ENCODE data around the gene IMMP2L.

DNA sequence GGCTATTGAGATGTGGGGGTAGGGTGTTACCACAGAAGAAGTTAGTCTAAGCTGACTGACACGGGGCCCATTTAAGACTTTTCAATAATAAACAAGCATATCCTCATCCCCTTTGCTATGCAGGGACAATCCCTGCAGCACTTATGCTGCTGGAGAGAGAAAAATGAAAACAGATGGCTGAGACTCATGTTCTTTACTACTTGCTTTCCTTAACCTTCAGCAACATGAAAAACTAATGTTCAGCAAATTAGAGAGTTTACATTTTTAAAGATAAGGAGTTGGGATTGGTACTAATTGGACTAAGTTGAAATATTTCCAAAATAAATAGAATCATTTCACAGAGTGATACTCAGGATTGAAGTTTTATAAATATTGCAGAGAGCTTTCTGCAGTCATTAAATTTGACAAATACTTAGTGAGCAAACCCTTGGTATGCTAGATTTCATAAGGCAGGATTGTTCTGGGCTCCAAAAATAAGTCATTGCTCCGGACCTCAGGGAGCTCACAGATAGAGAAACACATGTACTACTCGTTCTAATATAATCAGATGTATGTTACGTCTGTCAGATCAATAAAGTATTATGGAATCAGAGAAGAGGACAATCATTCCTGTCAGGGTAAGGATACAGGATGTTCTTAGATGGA is 618.5 kb downstream of the IMMP2L start:
- TF ChIP-seq, protein P1, sequence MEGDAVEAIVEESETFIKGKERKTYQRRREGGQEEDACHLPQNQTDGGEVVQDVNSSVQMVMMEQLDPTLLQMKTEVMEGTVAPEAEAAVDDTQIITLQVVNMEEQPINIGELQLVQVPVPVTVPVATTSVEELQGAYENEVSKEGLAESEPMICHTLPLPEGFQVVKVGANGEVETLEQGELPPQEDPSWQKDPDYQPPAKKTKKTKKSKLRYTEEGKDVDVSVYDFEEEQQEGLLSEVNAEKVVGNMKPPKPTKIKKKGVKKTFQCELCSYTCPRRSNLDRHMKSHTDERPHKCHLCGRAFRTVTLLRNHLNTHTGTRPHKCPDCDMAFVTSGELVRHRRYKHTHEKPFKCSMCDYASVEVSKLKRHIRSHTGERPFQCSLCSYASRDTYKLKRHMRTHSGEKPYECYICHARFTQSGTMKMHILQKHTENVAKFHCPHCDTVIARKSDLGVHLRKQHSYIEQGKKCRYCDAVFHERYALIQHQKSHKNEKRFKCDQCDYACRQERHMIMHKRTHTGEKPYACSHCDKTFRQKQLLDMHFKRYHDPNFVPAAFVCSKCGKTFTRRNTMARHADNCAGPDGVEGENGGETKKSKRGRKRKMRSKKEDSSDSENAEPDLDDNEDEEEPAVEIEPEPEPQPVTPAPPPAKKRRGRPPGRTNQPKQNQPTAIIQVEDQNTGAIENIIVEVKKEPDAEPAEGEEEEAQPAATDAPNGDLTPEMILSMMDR (IDR thresholded peaks at IDR 0.05) = no peak
- no peak for TF ChIP-seq EZH2 (IDR thresholded peaks at IDR 0.05)
